Epithelial cell of proximal tubule (primary cell): ENCODE results near the gene UMAD1. TPM values are rescaled to one million over a fixed set of nuclear protein-coding genes. Genes with fewer than 3 reads are reported as not detected.

Source experiments
- DNase-seq: peaks from one replicate; pipeline ENCODE4 v3.0.0-alpha.2; 2011; ENCODE audit warnings: low read depth
- H3K4me3 ChIP-seq: 2 replicates; pipeline ENCODE4 v1.5.1; 2011; ENCODE audit warnings: low read depth, mild to moderate bottlenecking, low read length
- total RNA-seq: library from RNA; depleted of rRNA; stranded (reverse); fragments of >200 nt; gene quantifications from 2 replicates; pipeline ENCODE4 v1.2.3, GENCODE V29; 2015
- TF ChIP-seq, protein P1 (sequence below): conservative IDR thresholded peaks from 2 replicates; pipeline ENCODE4 v1.5.1; 2012; ENCODE audit warnings: low read depth, mild to moderate bottlenecking, low read length

UMAD1 gene
- total RNA-seq, 1 donor from 2014 or later = 9.7 TPM

DNA sequence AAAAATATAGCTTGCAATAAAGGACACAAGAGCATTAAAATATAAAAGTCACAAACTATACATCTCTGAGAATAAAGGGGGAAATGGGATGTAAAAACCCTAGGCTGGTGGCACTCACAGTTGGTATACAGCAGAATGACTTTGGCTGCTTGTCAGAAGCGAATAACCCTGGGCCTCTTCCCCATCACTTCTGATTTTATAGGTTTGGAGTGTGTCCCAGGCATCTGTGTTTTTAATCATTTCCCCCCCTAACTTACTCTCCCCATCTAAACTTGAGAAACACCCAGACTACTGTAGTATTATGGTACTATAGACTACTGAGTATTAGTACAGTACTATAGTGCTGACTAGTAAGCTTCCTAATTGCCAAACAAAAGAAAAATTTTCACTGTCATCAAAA lies 79.6 kb downstream of the UMAD1 start:
- TF ChIP-seq, protein P1, sequence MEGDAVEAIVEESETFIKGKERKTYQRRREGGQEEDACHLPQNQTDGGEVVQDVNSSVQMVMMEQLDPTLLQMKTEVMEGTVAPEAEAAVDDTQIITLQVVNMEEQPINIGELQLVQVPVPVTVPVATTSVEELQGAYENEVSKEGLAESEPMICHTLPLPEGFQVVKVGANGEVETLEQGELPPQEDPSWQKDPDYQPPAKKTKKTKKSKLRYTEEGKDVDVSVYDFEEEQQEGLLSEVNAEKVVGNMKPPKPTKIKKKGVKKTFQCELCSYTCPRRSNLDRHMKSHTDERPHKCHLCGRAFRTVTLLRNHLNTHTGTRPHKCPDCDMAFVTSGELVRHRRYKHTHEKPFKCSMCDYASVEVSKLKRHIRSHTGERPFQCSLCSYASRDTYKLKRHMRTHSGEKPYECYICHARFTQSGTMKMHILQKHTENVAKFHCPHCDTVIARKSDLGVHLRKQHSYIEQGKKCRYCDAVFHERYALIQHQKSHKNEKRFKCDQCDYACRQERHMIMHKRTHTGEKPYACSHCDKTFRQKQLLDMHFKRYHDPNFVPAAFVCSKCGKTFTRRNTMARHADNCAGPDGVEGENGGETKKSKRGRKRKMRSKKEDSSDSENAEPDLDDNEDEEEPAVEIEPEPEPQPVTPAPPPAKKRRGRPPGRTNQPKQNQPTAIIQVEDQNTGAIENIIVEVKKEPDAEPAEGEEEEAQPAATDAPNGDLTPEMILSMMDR = no peak
- no peak overlapping the region for H3K4me3 ChIP-seq
- no peak for DNase-seq

DNA sequence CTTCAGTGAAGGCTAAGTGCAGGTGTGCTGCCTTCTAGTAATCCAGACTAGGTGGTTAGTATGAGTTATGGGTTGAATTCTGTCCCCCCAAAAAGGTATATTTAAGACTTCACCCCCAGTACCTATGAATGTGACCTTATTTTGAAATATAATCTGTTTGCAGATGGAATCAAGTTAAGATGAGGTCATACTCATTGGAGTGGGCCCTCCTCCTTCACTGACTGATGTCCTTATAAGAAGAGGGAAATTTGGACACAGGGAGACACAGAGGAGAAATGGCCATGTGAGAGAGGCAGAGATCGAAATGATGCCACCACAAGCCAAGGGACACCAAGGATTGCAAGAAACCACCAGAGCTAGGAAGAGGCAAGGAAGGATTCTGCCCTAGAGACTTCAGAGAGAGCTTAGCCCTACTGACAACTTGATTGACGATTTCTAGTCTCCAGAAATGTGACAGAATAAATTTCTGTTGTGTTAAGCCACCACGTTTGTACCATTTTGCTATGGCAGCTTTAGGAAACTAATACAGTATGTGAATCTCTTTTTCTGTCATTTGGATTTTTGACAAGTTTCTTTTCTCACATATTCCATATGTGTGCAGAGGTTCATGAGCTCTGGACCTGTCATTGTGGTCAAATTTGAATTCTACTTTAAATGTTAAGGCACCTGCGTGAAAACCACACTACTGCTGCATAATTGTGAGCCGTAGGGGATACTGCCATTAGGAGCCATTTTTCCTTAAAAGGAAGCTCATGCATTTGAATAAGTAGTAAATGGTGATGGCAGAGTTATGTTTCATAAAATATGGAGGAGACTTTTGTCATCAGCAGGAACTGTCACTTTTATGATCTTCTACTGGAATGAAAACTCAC lies 80.4 kb downstream of the UMAD1 start:
- no peak for DNase-seq
- H3K4me3 ChIP-seq = no peak overlapping the region
- TF ChIP-seq, protein P1 = no peak

DNA sequence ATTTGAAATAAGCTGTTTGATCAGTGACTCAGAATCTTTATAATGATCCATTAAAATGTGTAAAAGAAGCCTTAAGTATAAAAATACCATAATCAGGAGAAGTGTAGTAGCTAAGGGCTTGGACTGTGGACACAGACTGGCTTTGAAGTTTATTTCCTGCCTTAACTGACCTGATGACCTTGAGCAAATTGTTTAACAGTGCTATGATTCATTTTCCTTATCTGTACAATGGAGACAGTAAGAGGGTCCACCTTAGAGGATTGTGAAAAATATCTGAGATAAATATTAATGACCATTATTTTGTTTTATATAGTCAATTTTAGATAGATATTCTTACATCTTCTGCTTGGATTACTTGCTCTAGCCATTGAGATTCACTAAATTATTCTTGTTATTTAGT lies 91.2 kb downstream of the UMAD1 start:
- DNase-seq = no peak
- TF ChIP-seq, protein P1 = no peak
- no peak overlapping the region for H3K4me3 ChIP-seq

DNA sequence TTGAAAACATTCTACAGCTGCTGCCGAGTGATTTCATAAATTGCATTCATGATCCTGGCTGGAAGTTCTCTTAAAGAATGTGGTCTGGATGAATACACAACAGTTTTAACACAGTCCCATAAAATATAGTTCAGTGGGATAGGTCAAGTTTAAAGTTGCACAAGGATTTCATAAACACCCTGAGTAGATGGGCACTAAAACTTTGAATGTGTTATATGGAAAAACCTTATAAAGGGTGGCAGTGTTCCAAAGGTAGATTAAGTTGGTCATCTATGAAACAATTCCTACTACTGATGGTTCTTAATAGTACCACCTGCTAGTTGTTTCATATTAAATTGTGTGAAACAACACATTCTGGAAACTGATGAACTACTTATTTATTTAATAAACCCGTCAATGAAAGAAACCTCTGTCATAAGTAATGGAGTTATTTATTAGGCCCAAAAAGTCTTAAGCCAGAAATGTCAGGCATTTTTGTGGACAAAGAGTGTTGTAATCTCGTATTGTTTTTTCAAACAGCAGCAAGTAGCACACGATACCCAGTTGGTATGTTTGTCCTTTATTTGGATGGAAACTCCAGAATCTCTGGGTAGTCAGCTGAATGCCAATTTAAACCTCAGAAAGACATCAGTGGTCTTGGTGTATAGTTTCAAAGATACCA lies 92.2 kb downstream of the UMAD1 start:
- H3K4me3 ChIP-seq = no peak overlapping the region
- TF ChIP-seq, protein P1 = no peak
- no peak for DNase-seq

DNA sequence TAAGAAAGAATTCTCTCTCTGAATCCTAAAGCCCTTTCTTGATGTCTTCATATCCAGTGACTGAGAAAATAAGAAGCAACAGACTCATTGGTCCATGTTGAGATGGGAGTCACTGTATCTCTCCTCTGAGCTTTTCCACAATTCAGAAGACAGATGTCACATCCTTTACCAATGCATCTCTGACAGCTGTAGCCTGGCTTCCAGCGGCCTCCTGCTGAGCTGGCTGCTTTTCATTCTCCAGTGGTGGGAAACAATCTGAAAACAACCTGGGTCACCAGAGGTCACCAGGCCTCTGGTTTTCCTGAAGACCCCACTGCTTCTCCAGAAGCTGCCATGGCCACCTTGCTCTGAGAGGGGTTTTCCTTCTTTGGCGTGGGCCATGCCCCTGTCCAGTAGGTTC lies 96.1 kb downstream of the UMAD1 start:
- no peak overlapping the region for H3K4me3 ChIP-seq
- TF ChIP-seq, protein P1 = no peak
- DNase-seq = no peak

DNA sequence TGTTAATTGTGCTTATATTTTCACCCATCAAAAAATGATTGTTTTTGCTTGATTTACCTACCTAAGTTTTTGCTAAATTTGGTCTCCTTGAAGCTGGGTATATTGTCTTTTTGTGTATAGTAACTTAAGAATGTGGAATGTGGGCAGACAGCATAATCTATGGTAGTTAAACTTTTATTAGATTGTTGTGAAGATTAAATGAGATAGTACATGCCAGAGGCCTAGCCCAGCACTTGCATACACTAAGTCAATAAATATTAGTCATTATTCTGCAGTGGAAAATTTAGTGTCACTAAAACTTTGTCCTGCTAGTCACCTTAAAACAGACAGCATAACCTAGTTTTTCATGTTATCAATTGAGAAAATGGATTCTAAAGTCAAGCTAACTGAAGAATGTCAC lies 97.1 kb downstream of the UMAD1 start:
- TF ChIP-seq, protein P1 = no peak
- H3K4me3 ChIP-seq = no peak overlapping the region
- DNase-seq = no peak
